ENCODE measurements around the gene MSRB1. TPM values are rescaled to one million over a fixed set of nuclear protein-coding genes. Genes with fewer than 3 reads are reported as not detected.

The MSRB1 gene
- total and polyA plus RNA-seq, 9 of the 15 experiments (the other 6 are each of a cell fraction or from before 2014, with no cell fraction given) = 5.4 to 33.7 (median 25.7) TPM

GRCh38 chr16:1983544-1984346 is 40.7 kb upstream of the MSRB1 start, which contains the start of gene GFER (continued):
- TF ChIP-seq, protein P1, sequence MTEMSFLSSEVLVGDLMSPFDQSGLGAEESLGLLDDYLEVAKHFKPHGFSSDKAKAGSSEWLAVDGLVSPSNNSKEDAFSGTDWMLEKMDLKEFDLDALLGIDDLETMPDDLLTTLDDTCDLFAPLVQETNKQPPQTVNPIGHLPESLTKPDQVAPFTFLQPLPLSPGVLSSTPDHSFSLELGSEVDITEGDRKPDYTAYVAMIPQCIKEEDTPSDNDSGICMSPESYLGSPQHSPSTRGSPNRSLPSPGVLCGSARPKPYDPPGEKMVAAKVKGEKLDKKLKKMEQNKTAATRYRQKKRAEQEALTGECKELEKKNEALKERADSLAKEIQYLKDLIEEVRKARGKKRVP (CRISPR knock-in tag; IDR thresholded peaks at IDR 0.05) = no peak
- TF ChIP-seq POLR3A (IDR thresholded peaks at IDR 0.05; ENCODE audit: borderline replicate concordance, extremely low read depth, insufficient read depth, insufficient read length) (no peak), ZC3H8 (IDR thresholded peaks at IDR 0.05) (no peak), CHD7 (IDR thresholded peaks at IDR 0.05; ENCODE audit: low read depth, low read length) (peak; percentile 9), ZBTB11 (CRISPR knock-in tag; IDR thresholded peaks at IDR 0.05) (peak in 1 of 3 experiments; percentile 82; a peak in 3 of 6 replicates), LEF1 (IDR thresholded peaks at IDR 0.05) (no peak), PHB2 (IDR thresholded peaks at IDR 0.05; ENCODE audit: low read depth) (no peak)
- TF ChIP-seq, protein P2, sequence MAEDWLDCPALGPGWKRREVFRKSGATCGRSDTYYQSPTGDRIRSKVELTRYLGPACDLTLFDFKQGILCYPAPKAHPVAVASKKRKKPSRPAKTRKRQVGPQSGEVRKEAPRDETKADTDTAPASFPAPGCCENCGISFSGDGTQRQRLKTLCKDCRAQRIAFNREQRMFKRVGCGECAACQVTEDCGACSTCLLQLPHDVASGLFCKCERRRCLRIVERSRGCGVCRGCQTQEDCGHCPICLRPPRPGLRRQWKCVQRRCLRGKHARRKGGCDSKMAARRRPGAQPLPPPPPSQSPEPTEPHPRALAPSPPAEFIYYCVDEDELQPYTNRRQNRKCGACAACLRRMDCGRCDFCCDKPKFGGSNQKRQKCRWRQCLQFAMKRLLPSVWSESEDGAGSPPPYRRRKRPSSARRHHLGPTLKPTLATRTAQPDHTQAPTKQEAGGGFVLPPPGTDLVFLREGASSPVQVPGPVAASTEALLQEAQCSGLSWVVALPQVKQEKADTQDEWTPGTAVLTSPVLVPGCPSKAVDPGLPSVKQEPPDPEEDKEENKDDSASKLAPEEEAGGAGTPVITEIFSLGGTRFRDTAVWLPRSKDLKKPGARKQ (CRISPR knock-in tag; IDR thresholded peaks at IDR 0.05) = no peak
